Progenitor cell of endocrine pancreas (in vitro differentiated cells): ENCODE results near the gene TNFRSF8. TPM values are rescaled to one million over a fixed set of nuclear protein-coding genes. Genes with fewer than 3 reads are reported as not detected.

Source experiments
- DNase-seq: peaks from one replicate; pipeline ENCODE4 v3.0.0; 2021; ENCODE audit warnings: low spot score; ENCODE audit not compliant: unreplicated experiment
- H3K27ac Mint-ChIP-seq: 2 replicates; pipeline ENCODE4 v1.8.0; 2021; ENCODE audit warnings: mild to moderate bottlenecking, moderate library complexity, mixed read lengths
- H3K27me3 Mint-ChIP-seq: 2 replicates; pipeline ENCODE4 v1.8.0; 2021; ENCODE audit warnings: mixed read lengths
- H3K36me3 Mint-ChIP-seq: 2 replicates; pipeline ENCODE4 v1.8.0; 2022; ENCODE audit warnings: mixed read lengths; ENCODE audit not compliant: insufficient read depth
- H3K4me1 Mint-ChIP-seq: 2 replicates; pipeline ENCODE4 v1.8.0; 2021; ENCODE audit warnings: low read depth, mixed read lengths
- H3K4me3 Mint-ChIP-seq: 2 replicates; pipeline ENCODE4 v1.8.0; 2021; ENCODE audit warnings: low read depth, mild to moderate bottlenecking, moderate library complexity, mixed read lengths
- H3K9me3 Mint-ChIP-seq: 2 replicates; pipeline ENCODE4 v1.8.0; 2021; ENCODE audit warnings: low read depth, mixed read lengths
- CTCF ChIP-seq: fragments of 200-600 bp; sonication (generic); IDR thresholded peaks from one replicate; pipeline ENCODE4 v1.5.0; 2021; ENCODE audit warnings: antibody characterized with exemption, mild to moderate bottlenecking; ENCODE audit not compliant: unreplicated experiment
- total RNA-seq: library from RNA; stranded (reverse); gene quantifications from 2 replicates; pipeline ENCODE4 v1.2.1, GENCODE V29; 2021

The TNFRSF8 gene
- total RNA-seq, 1 donor from 2014 or later: not detected

GRCh38 chr1:12055259-12055658 is 7.8 kb upstream of the TNFRSF8 start:
- H3K36me3 Mint-ChIP-seq: no peaks in the 10 kb centered on the region
- TF ChIP-seq CTCF: no peak
- H3K4me3 Mint-ChIP-seq: no peak overlapping the region
- no peaks in the 10 kb centered on the region for H3K9me3 Mint-ChIP-seq
- H3K27me3 Mint-ChIP-seq: peaks cover 24% of the 10 kb centered on the region
- peaks cover 9% of the 10 kb centered on the region for H3K4me1 Mint-ChIP-seq
- no peak overlapping the region for H3K27ac Mint-ChIP-seq
- no peak for DNase-seq

GRCh38 chr1:12056331-12056841 is 6.7 kb upstream of the TNFRSF8 start:
- DNase-seq: no peak
- TF ChIP-seq CTCF: no peak
- H3K4me3 Mint-ChIP-seq: no peak overlapping the region
- no peaks in the 10 kb centered on the region for H3K9me3 Mint-ChIP-seq
- H3K36me3 Mint-ChIP-seq: no peaks in the 10 kb centered on the region
- H3K27ac Mint-ChIP-seq: no peak overlapping the region
- peaks cover 28% of the 10 kb centered on the region for H3K27me3 Mint-ChIP-seq
- peaks cover 9% of the 10 kb centered on the region for H3K4me1 Mint-ChIP-seq

GRCh38 chr1:12057382-12057781 is 5.7 kb upstream of the TNFRSF8 start:
- H3K27me3 Mint-ChIP-seq: peaks cover 34% of the 10 kb centered on the region
- H3K9me3 Mint-ChIP-seq: no peaks in the 10 kb centered on the region
- H3K4me3 Mint-ChIP-seq: no peak overlapping the region
- no peaks in the 10 kb centered on the region for H3K36me3 Mint-ChIP-seq
- no peak for TF ChIP-seq CTCF
- H3K27ac Mint-ChIP-seq: no peak overlapping the region
- no peak for DNase-seq
- H3K4me1 Mint-ChIP-seq: peaks cover 5% of the 10 kb centered on the region

- Mint-ChIP-seq H3K27me3 (peaks cover 34% of the 10 kb centered on the region), H3K27ac (no peak overlapping the region), H3K9me3 (no peaks in the 10 kb centered on the region), H3K4me3 (no peak overlapping the region), H3K4me1 (peaks cover 1% of the 10 kb centered on the region), H3K36me3 (no peaks in the 10 kb centered on the region)
- no peak for DNase-seq
- TF ChIP-seq CTCF: no peak
Measured at GRCh38 chr1:12057940-12058687, 5.0 kb upstream of the TNFRSF8 start.

- no peak for DNase-seq
- no peak overlapping the region for H3K27ac Mint-ChIP-seq
- peaks cover under 1% of the 10 kb centered on the region for H3K4me1 Mint-ChIP-seq
- H3K4me3 Mint-ChIP-seq: no peak overlapping the region
- no peaks in the 10 kb centered on the region for H3K36me3 Mint-ChIP-seq
- TF ChIP-seq CTCF: no peak
- peaks cover 44% of the 10 kb centered on the region for H3K27me3 Mint-ChIP-seq
- H3K9me3 Mint-ChIP-seq: no peaks in the 10 kb centered on the region
Measured at GRCh38 chr1:12059226-12059625, 3.9 kb upstream of the TNFRSF8 start.
